GM12875 (cell line): ENCODE results near the gene SERP2.

Source experiments
- H3K4me3 ChIP-seq: one replicate; pipeline ENCODE4 v1.5.1; 2011; ENCODE audit warnings: low read depth, low read length, control low read depth
- TF ChIP-seq, protein P1 (sequence below): IDR thresholded peaks from 2 replicates; pipeline ENCODE4 v1.5.1; 2011; ENCODE audit warnings: low read depth, mild to moderate bottlenecking, control low read depth, inconsistent platforms, low read length, moderate library complexity, borderline replicate concordance; ENCODE audit not compliant: insufficient read depth

Gene SERP2

DNA sequence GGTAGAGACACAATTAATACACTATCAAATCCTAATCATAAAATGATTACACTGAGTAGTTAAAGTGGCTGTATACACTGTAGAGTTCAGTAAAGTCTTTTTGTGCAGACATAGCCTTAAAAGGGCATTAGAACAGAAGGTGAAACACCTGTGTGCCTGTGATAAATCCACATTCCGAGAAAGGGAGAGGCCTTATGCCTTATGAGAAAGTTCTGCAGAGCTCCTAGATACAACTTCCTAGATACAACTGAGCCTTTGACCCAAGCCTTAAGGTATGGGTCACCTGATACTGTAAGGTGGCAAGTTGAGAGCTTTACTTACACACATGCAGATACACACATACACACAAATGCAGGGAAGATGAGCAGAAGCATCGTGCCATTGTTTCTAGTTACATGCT lies 6.3 kb downstream of the SERP2 start:
- H3K4me3 ChIP-seq = no peak overlapping the region
- TF ChIP-seq, protein P1, sequence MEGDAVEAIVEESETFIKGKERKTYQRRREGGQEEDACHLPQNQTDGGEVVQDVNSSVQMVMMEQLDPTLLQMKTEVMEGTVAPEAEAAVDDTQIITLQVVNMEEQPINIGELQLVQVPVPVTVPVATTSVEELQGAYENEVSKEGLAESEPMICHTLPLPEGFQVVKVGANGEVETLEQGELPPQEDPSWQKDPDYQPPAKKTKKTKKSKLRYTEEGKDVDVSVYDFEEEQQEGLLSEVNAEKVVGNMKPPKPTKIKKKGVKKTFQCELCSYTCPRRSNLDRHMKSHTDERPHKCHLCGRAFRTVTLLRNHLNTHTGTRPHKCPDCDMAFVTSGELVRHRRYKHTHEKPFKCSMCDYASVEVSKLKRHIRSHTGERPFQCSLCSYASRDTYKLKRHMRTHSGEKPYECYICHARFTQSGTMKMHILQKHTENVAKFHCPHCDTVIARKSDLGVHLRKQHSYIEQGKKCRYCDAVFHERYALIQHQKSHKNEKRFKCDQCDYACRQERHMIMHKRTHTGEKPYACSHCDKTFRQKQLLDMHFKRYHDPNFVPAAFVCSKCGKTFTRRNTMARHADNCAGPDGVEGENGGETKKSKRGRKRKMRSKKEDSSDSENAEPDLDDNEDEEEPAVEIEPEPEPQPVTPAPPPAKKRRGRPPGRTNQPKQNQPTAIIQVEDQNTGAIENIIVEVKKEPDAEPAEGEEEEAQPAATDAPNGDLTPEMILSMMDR = no peak

DNA sequence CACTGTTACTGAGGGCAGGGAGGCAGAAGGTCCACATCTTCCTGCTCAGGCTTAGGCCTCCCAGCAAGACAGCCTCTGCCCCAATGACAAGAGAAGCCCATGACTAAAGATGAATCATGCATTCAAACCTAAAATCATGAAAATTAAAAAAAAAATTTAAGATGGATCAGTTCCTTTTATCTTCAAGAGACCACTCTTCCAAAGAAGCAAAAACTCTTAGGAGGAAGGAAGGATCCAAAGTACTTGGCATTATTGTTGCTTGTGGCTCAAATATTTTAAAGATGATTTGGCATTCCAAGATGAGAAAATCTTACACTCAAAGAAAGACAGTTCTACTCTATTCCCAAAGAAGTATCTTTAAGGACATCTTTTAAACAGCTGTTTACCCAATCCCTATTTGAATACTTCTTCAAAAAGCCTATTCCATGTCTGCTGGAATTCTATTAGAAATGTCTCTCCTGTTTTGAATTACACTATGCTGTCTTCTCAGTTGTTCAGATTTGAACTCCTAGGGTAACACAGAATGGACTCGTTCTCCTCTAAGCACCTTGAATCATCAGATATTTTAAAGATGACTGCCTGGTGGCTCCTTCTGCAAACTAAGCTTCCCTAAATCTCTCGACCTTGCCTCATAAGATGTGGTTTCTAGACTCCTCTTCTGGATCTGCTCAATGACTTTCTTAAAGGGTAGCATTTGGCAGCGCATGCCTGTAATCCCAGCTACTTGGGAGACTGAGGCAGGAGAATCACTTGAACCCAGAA lies 7.0 kb downstream of the SERP2 start:
- no peak overlapping the region for H3K4me3 ChIP-seq
- TF ChIP-seq, protein P1 = no peak

DNA sequence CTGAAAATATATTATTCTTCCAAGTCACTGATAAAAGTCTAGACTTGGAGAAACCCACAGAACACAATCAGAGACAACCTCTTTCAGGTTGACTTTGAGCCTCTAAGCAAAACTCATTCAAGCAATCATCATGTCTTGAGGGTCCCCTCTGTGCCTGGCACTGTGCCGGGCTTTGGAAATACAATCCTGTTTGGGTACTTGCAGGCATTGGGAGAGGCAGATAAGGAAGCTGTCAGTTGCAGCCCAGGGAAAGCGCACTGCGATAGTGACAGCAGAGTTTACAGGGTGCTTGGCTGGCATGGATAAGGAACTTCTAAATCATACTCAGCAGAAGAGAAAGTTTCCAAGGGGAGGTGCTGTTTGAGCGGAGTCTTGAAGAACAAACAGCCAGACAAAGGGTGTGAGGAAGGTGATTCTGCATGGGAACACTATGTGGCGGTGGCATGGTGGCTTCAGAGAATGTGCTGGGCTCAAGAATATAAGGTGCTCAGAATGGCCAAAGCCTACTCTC lies 9.1 kb downstream of the SERP2 start:
- TF ChIP-seq, protein P1 = no peak
- H3K4me3 ChIP-seq = no peak overlapping the region

DNA sequence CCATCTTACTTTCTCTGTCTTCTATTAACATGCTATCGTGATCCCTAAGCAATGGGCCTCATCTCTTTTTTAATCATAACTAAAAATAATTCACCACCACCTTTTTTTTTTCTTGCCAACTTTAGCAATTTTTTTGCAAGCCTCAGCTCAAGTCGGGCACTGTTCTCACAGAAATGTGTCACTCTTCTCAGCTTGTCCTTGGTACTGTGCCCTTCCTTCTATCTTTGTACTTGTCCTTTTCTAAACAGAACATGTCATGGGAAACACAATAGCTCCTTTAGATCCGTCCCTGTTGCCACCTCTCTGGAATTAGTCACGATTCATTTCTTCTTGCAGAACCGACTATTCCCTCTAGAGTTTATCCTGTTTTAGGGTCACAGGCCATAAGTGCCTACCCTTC lies 10.3 kb downstream of the SERP2 start:
- no peak overlapping the region for H3K4me3 ChIP-seq
- TF ChIP-seq, protein P1 = no peak

- TF ChIP-seq, protein P1 = no peak
- no peak overlapping the region for H3K4me3 ChIP-seq
Observed at GRCh38 chr13:44384778-44385177, 11.2 kb downstream of the SERP2 start.

- TF ChIP-seq, protein P1 = no peak
- no peak overlapping the region for H3K4me3 ChIP-seq
Observed at GRCh38 chr13:44385401-44385800, 11.8 kb downstream of the SERP2 start.

- TF ChIP-seq, protein P1 = no peak
- no peak overlapping the region for H3K4me3 ChIP-seq
Observed at GRCh38 chr13:44385847-44386246, 12.2 kb downstream of the SERP2 start.
